Breast epithelium (tissue), 4 donors: ENCODE measurements around the gene DRC3. TPM values are rescaled to one million over a fixed set of nuclear protein-coding genes. Genes with fewer than 3 reads are reported as not detected.
A peak's percentile ranks its signal among the peaks of the same experiment; 100 is the strongest.

Experiments used
- DNase-seq, 2 donors: peaks; one replicate each; pipeline ENCODE4 v3.0.0-alpha.2; 2019; ENCODE audit warnings: low spot score in 2 of 2
- H3K27ac ChIP-seq, 2 donors: fragments of 200-600 bp; sonication (generic) in 1 of 2; one replicate each; pipeline ENCODE4 v1.5.1; 2016 to 2019; ENCODE audit warnings: mild to moderate bottlenecking in 1 of 2
- H3K27me3 ChIP-seq, 2 donors: fragments of 200-600 bp; sonication (generic) in 1 of 2; one replicate each; pipeline versions ENCODE4 v1.5.1 to v1.6.0; 2017 to 2019; ENCODE audit warnings: control low read depth in 1 of 2, mild to moderate bottlenecking in 1 of 2
- H3K36me3 ChIP-seq: fragments of 200-600 bp; one replicate; pipeline ENCODE4 v1.5.1; 2019
- H3K4me1 ChIP-seq, 2 donors: fragments of 200-600 bp; sonication (generic); one replicate each; pipeline ENCODE4 v1.5.1; 2016 to 2019; ENCODE audit warnings: control low read depth in 1 of 2
- H3K4me3 ChIP-seq, 3 donors: fragments of 200-600 bp; sonication (generic); 1 replicate in 2 of 3; 2 replicates in 1 of 3; pipeline ENCODE4 v1.5.1; 2016 to 2019; ENCODE audit warnings: mild to moderate bottlenecking in 3 of 3, moderate library complexity in 2 of 3
- H3K9me3 ChIP-seq, 2 donors: fragments of 200-600 bp; sonication (generic) in 1 of 2; one replicate each; pipeline ENCODE4 v1.5.1; 2016 to 2019; ENCODE audit warnings: control low read depth in 1 of 2
- POLR2A ChIP-seq: fragments of 450-650 bp; IDR thresholded peaks from one replicate; pipeline ENCODE4 v1.6.1; 2016; ENCODE audit warnings: antibody characterized with exemption, mild to moderate bottlenecking, moderate library complexity
- POLR2AphosphoS5 ChIP-seq, 3 donors: sonication (generic); formaldehyde crosslinking; IDR thresholded peaks; one replicate each; pipeline ENCODE4 v1.6.1; 2017; ENCODE audit warnings: antibody characterized with exemption in 3 of 3
- intact Hi-C: fragments of 100-400 bp; cut with DNase I; formaldehyde crosslinking; loops from one replicate; pipeline ENCODE4 v1.15.1; 2023; ENCODE audit warnings: low total_unique reads
- total RNA-seq, 3 donors: library from RNA; depleted of rRNA; stranded (reverse); fragments of >200 nt; gene quantifications; one replicate each; pipeline ENCODE4 v1.1.0, GENCODE V29; 2016
- TF ChIP-seq, protein P1 (sequence below), 3 donors: fragments of 450-650 bp; IDR thresholded peaks; one replicate each; pipeline ENCODE4 v1.5.1; 2016 to 2017; ENCODE audit warnings: antibody characterized with exemption in 3 of 3, mild to moderate bottlenecking in 3 of 3, moderate library complexity in 3 of 3

DRC3 gene
- total RNA-seq, 3 donors from 2014 or later: 0.96 to 18.0 (median 10.5) TPM

DNA sequence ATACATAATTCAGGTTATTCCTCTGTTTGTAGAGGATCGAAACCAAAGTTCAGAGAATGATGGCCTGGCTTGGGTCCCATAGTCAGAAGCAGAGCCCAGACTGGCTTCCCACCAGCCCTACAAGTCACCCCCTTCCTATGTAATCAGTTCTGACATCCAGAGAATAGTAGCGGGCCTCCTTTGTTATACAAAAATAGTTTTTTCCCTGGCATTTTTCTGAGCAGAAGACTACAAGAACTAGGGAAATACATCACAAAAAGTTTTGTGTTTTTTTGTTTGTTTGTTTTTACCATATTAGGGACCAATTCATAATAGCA lies 47.1 kb downstream of the DRC3 start:
- Histone ChIP-seq H3K4me3 (no peak overlapping the region), H3K9me3 (no peaks in the 10 kb centered on the region), H3K4me1 (peaks cover 0 to 9% of the 10 kb centered on the region in 2 donors), H3K27ac (no peak overlapping the region), H3K27me3 (no peaks in the 10 kb centered on the region), H3K36me3 (no peaks in the 10 kb centered on the region)
- DNase-seq: no peak
- TF ChIP-seq, protein P1, sequence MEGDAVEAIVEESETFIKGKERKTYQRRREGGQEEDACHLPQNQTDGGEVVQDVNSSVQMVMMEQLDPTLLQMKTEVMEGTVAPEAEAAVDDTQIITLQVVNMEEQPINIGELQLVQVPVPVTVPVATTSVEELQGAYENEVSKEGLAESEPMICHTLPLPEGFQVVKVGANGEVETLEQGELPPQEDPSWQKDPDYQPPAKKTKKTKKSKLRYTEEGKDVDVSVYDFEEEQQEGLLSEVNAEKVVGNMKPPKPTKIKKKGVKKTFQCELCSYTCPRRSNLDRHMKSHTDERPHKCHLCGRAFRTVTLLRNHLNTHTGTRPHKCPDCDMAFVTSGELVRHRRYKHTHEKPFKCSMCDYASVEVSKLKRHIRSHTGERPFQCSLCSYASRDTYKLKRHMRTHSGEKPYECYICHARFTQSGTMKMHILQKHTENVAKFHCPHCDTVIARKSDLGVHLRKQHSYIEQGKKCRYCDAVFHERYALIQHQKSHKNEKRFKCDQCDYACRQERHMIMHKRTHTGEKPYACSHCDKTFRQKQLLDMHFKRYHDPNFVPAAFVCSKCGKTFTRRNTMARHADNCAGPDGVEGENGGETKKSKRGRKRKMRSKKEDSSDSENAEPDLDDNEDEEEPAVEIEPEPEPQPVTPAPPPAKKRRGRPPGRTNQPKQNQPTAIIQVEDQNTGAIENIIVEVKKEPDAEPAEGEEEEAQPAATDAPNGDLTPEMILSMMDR (IDR thresholded peaks at IDR 0.05): no peak
- TF ChIP-seq POLR2AphosphoS5 (IDR thresholded peaks at IDR 0.05): no peak
- TF ChIP-seq POLR2A: no peak
- intact Hi-C loops: no loop called here

DNA sequence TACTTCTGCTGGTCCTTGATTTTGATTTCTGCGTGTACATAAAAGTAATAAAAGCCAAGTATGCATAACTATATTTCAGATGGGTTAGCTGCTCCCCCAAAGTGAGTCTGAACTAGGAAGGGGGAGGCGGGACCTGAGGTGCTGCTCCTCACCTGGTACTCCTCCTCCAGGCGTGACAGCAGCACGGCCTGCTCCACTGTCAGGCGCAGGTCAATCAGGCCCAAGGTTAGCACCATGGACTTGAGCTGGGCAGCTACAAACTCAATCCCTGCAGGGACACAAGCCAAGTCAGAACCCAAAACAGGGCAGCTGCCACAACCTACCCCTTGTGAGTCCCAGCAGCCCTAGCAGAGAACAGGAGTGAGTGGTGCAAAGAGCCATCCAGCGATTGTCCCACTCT lies 48.3 kb downstream of the DRC3 start:
- H3K4me1 ChIP-seq: peaks cover 0 to 9% of the 10 kb centered on the region in 2 donors
- no peaks in the 10 kb centered on the region for H3K9me3 ChIP-seq
- TF ChIP-seq, protein P1 (IDR thresholded peaks at IDR 0.05): no peak
- no peak for TF ChIP-seq POLR2AphosphoS5 (IDR thresholded peaks at IDR 0.05)
- no peak for TF ChIP-seq POLR2A
- H3K4me3 ChIP-seq: no peak overlapping the region
- H3K27me3 ChIP-seq: no peaks in the 10 kb centered on the region
- no peaks in the 10 kb centered on the region for H3K36me3 ChIP-seq
- DNase-seq: no peak
- no peak overlapping the region for H3K27ac ChIP-seq
- intact Hi-C loops: no loop called here

DNA sequence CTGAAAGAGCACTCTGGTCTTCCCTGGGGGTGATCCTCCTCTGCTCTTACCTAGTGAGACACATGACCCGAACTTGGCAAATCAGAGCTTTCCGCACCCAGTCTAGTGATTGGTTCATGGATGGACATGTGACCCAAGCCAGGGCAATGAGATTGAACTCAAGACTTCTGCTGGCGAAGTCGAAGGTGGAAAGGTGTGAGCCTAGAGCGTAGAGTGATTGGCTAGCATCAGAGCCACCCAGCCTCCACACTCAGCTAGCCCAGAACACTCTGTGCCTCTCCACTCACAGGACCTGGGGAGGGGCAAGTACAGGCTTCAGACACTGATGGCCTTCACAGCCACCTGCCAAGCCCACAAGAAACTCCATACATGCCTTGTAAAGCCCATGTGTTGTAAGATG lies 48.7 kb downstream of the DRC3 start:
- no peaks in the 10 kb centered on the region for H3K9me3 ChIP-seq
- DNase-seq: no peak
- no peaks in the 10 kb centered on the region for H3K27me3 ChIP-seq
- H3K27ac ChIP-seq: no peak overlapping the region
- intact Hi-C loops: no loop called here
- no peaks in the 10 kb centered on the region for H3K36me3 ChIP-seq
- H3K4me3 ChIP-seq: no peak overlapping the region
- TF ChIP-seq, protein P1 (IDR thresholded peaks at IDR 0.05): no peak
- TF ChIP-seq POLR2AphosphoS5 (IDR thresholded peaks at IDR 0.05): no peak
- peaks cover 0 to 9% of the 10 kb centered on the region in 2 donors for H3K4me1 ChIP-seq

DNA sequence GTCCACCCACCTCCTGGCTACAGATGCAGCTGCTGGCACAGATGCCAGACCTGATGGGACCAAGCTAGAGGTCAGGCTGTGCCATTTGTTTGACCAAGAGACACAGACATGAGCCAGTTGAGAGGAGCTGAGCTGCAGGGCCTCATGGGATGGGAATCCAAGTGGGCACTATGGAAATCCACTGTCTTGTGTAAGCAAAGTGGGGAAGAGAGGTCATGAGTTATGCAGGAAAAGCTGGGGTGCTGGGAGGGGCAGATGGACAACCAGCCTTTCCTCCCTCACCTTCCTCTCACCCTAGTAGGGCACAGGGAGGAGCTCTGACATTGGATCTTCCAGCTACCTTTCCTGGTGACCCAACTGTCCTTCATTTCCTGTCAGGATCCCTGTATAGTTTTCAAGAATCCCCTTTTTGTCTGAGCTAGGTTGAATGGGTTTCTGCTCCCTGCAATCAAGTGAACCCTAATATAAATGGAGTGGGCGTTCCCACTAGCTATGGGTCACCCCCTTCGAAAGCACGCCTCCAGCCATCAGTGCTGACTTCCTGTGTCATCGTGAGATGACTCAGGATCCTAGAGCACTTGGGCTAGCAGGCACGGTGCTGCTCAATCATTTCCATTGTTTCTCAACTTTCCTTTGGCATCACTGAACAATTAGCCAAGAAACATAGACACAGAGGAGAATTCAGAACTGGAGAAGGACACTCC lies 52.7 kb downstream of the DRC3 start:
- intact Hi-C loops: no loop called here
- Histone ChIP-seq H3K27ac (no peak overlapping the region), H3K4me3 (no peak overlapping the region), H3K27me3 (no peaks in the 10 kb centered on the region), H3K9me3 (no peaks in the 10 kb centered on the region), H3K4me1 (no peaks in the 10 kb centered on the region), H3K36me3 (no peaks in the 10 kb centered on the region)
- TF ChIP-seq POLR2AphosphoS5 (IDR thresholded peaks at IDR 0.05): no peak
- no peak for TF ChIP-seq POLR2A
- TF ChIP-seq, protein P1 (IDR thresholded peaks at IDR 0.05): no peak
- DNase-seq: no peak

DNA sequence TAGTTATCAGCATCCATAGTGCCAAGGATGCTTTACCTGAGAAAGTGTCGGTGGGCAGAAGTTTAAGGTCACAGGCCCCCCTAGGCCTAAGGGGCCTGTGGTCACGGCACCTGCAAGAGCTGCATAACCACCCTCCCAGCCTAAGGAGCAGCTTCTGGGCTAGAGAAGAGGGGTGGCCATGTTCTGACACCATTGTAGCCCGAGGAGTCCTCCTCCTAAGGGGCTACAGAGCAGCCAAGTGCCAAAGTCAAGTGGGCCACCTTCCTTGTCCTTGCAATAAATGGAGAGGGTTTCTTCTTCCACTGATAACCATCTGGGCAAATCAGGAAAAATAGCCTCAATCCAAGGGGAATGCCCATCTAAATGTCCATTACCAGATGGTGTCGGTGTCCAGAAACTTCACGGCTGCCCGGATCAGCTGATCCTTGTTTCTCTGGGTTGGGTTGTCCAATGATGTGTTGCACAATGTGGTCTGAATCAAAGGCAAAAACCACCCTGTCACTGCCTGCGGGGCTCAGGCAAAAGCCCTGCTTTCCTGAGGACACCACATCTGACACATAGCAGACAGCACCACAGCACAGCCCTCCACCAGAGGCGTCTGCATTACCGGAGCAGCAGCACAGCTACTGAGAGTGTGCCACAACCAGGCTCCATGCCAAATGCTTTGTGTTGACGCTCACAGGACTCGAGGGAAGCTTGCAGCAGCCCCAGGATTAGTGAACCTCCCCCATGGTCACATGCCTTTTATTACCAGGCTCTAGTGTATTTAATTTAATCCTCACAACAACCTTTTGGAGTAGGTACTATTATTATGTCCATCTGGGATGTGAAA lies 53.5 kb downstream of the DRC3 start:
- no peaks in the 10 kb centered on the region for H3K36me3 ChIP-seq

More for the DNA sequence above, 53.5 kb downstream of the DRC3 start:
- TF ChIP-seq POLR2A: no peak
- TF ChIP-seq POLR2AphosphoS5 (IDR thresholded peaks at IDR 0.05): no peak
- TF ChIP-seq, protein P1 (IDR thresholded peaks at IDR 0.05): no peak
- Histone ChIP-seq H3K27me3 (no peaks in the 10 kb centered on the region), H3K9me3 (no peaks in the 10 kb centered on the region), H3K4me1 (no peaks in the 10 kb centered on the region), H3K27ac (peak overlapping the region in 1 of 2 donors; percentile 9), H3K4me3 (no peak overlapping the region)
- intact Hi-C loops: no loop called here
- no peak for DNase-seq
